H9 (cell line): ENCODE results near the gene MTA2. TPM values are rescaled to one million over a fixed set of nuclear protein-coding genes. Genes with fewer than 3 reads are reported as not detected.

Experiments
- DNase-seq: peaks from one replicate; pipeline ENCODE4 v3.0.0-alpha.2; 2017
- H2AFZ ChIP-seq: one replicate; pipeline ENCODE4 v1.6.1; 2013; ENCODE audit warnings: mild to moderate bottlenecking, low read length, control low read depth, moderate library complexity
- H2AK5ac ChIP-seq: 2 replicates; pipeline ENCODE4 v1.6.1; 2013; ENCODE audit warnings: low read length, control low read depth, mixed read lengths; ENCODE audit not compliant: insufficient read length
- H2BK120ac ChIP-seq: one replicate; pipeline ENCODE4 v1.6.1; 2013; ENCODE audit warnings: low read depth, mild to moderate bottlenecking, low read length, control low read depth, inconsistent platforms; ENCODE audit not compliant: poor library complexity, severe bottlenecking
- H2BK12ac ChIP-seq: 2 replicates; pipeline ENCODE4 v1.6.1; 2013; ENCODE audit warnings: low read length, control low read depth, mixed read lengths, low read depth; ENCODE audit not compliant: insufficient read length
- H2BK15ac ChIP-seq: 2 replicates; pipeline ENCODE4 v1.6.1; 2013; ENCODE audit warnings: low read depth, low read length, control low read depth
- H2BK20ac ChIP-seq: one replicate; pipeline ENCODE4 v1.6.1; 2013; ENCODE audit warnings: low read depth, mild to moderate bottlenecking, low read length, control low read depth, inconsistent platforms; ENCODE audit not compliant: poor library complexity, severe bottlenecking
- H2BK5ac ChIP-seq: 2 replicates; pipeline ENCODE4 v1.6.1; 2013; ENCODE audit warnings: low read length, control low read depth, mixed read lengths; ENCODE audit not compliant: insufficient read length
- H3K14ac ChIP-seq: 2 replicates; pipeline ENCODE4 v1.6.1; 2013; ENCODE audit warnings: low read length, control low read depth; ENCODE audit not compliant: insufficient read depth
- H3K18ac ChIP-seq: 2 replicates; pipeline ENCODE4 v1.6.1; 2013; ENCODE audit warnings: low read depth, mild to moderate bottlenecking, mixed read lengths, low read length, control low read depth; ENCODE audit not compliant: insufficient read length
- H3K23ac ChIP-seq: 2 replicates; pipeline ENCODE4 v1.6.1; 2013; ENCODE audit warnings: low read length, control low read depth, mixed read lengths, low read depth; ENCODE audit not compliant: insufficient read length
- H3K23me2 ChIP-seq: 2 replicates; pipeline ENCODE4 v1.6.1; 2013; ENCODE audit warnings: low read depth, mild to moderate bottlenecking, mixed read lengths, low read length, control low read depth; ENCODE audit not compliant: insufficient read length, poor library complexity, severe bottlenecking
- H3K27ac ChIP-seq: 2 replicates; pipeline ENCODE4 v1.5.1; 2013; ENCODE audit warnings: low read length, control low read depth, mixed read lengths, low read depth; ENCODE audit not compliant: insufficient read length
- H3K27me3 ChIP-seq: 2 replicates; pipeline ENCODE4 v1.6.1; 2013; ENCODE audit warnings: low read length, control low read depth, inconsistent platforms; ENCODE audit not compliant: insufficient read depth
- H3K4ac ChIP-seq: 2 replicates; pipeline ENCODE4 v1.6.1; 2013; ENCODE audit warnings: low read depth, mild to moderate bottlenecking, control low read depth, inconsistent platforms, low read length, moderate library complexity
- H3K4me1 ChIP-seq: 2 replicates; pipeline ENCODE4 v1.6.1; 2013; ENCODE audit warnings: low read length, control low read depth, inconsistent platforms; ENCODE audit not compliant: insufficient read depth
- H3K4me2 ChIP-seq: 2 replicates; pipeline ENCODE4 v1.6.1; 2013; ENCODE audit warnings: low read length, control low read depth, mixed read lengths; ENCODE audit not compliant: insufficient read length, insufficient read depth
- H3K56ac ChIP-seq: 2 replicates; pipeline ENCODE4 v1.6.1; 2013; ENCODE audit warnings: low read depth, mild to moderate bottlenecking, mixed read lengths, low read length, control low read depth; ENCODE audit not compliant: insufficient read length
- H3K79me1 ChIP-seq: 2 replicates; pipeline ENCODE4 v1.6.1; 2013; ENCODE audit warnings: low read depth, mild to moderate bottlenecking, moderate library complexity, low read length, control low read depth, inconsistent platforms; ENCODE audit not compliant: insufficient read depth, poor library complexity, severe bottlenecking
- H3K79me2 ChIP-seq: 2 replicates; pipeline ENCODE4 v1.6.1; 2013; ENCODE audit warnings: low read length, control low read depth, inconsistent platforms; ENCODE audit not compliant: insufficient read depth
- H3K9ac ChIP-seq: 2 replicates; pipeline ENCODE4 v1.6.1; 2013; ENCODE audit warnings: low read length, control low read depth, mixed read lengths; ENCODE audit not compliant: insufficient read length; ENCODE audit errors: extremely low read depth
- H3K9me3 ChIP-seq: one replicate; pipeline ENCODE4 v1.6.1; 2013; ENCODE audit warnings: low read depth, low read length, inconsistent platforms; ENCODE audit not compliant: control insufficient read depth
- H3T11ph ChIP-seq: one replicate; pipeline ENCODE4 v1.6.1; 2013; ENCODE audit warnings: mild to moderate bottlenecking, low read length, control low read depth, inconsistent platforms
- H4K20me1 ChIP-seq: one replicate; pipeline ENCODE4 v1.6.1; 2013; ENCODE audit not compliant: control insufficient read depth, insufficient read length, insufficient read depth
- H4K5ac ChIP-seq: 2 replicates; pipeline ENCODE4 v1.6.1; 2013; ENCODE audit warnings: low read depth, mild to moderate bottlenecking, mixed read lengths, low read length, control low read depth; ENCODE audit not compliant: insufficient read length
- H4K8ac ChIP-seq: replicated peaks from 2 replicates; pipeline ENCODE4 v1.6.1; 2013; ENCODE audit warnings: low read length, control low read depth, mixed read lengths, low read depth; ENCODE audit not compliant: insufficient read length
- H4K91ac ChIP-seq: 2 replicates; pipeline ENCODE4 v1.6.1; 2013; ENCODE audit warnings: low read depth, mild to moderate bottlenecking, moderate library complexity, mixed read lengths, low read length, control low read depth; ENCODE audit not compliant: insufficient read length
- H3K27ac Mint-ChIP-seq, 3 experiments: 2 replicates in 2 of 3; 3 replicates in 1 of 3; pipeline ENCODE4 v1.8.0; 2020 to 2021; ENCODE audit warnings: mixed read lengths in 3 of 3, mild to moderate bottlenecking in 1 of 3, moderate library complexity in 1 of 3
- H3K27me3 Mint-ChIP-seq: 2 replicates; pipeline ENCODE4 v1.8.0; 2021; ENCODE audit warnings: low read depth, mild to moderate bottlenecking, moderate library complexity, mixed read lengths
- H3K36me3 Mint-ChIP-seq, 3 experiments: 2 replicates in 2 of 3; 3 replicates in 1 of 3; pipeline ENCODE4 v1.8.0; 2020 to 2021; ENCODE audit warnings: low read depth in 3 of 3, mixed read lengths in 3 of 3; ENCODE audit not compliant: insufficient read depth in 1 of 3
- H3K4me1 Mint-ChIP-seq, 2 experiments: 2 replicates each; pipeline ENCODE4 v1.8.0; 2020; ENCODE audit warnings: mixed read lengths in 2 of 2
- H3K4me3 Mint-ChIP-seq, 2 experiments: 2 replicates in 1 of 2; 3 replicates in 1 of 2; pipeline ENCODE4 v1.8.0; 2020 to 2021; ENCODE audit warnings: mild to moderate bottlenecking in 2 of 2, mixed read lengths in 2 of 2, moderate library complexity in 1 of 2
- H3K9me3 Mint-ChIP-seq, 2 experiments: 2 replicates in 1 of 2; 3 replicates in 1 of 2; pipeline ENCODE4 v1.8.0; 2020; ENCODE audit warnings: mild to moderate bottlenecking in 2 of 2, mixed read lengths in 2 of 2, moderate library complexity in 1 of 2
- CTCF ChIP-seq: fragments of 200-600 bp; sonication (generic); conservative IDR thresholded peaks from 3 replicates; pipeline ENCODE4 v1.8.0; 2021; ENCODE audit warnings: antibody characterized with exemption, mild to moderate bottlenecking
- WGBS: extraction: QIAGEN DNeasy Blood & Tissue Kit; methylation state at CpG from one replicate; pipeline ENCODE4 v1.1.7; 2013; ENCODE audit warnings: missing lambda C conversion rate, low lambda C conversion rate, mixed read lengths; ENCODE audit not compliant: insufficient read length; ENCODE audit errors: extremely low coverage; 5-methylcytosine and 5-hydroxymethylcytosine counted together
- total RNA-seq: library from RNA; stranded (reverse); gene quantifications from 2 replicates; pipeline ENCODE4 v1.2.1, GENCODE V29; 2021

MTA2 gene
- total RNA-seq, 1 experiment from 2014 or later = 143 TPM

GRCh38 chr11:62575837-62576236 lies 25.8 kb downstream of the MTA2 start:
- Histone ChIP-seq H3K18ac (no peak overlapping the region), H4K20me1 (no peaks in the 10 kb centered on the region), H3K4me1 (no peaks in the 10 kb centered on the region), H3K23ac (no peak overlapping the region), H3K9ac (no peak overlapping the region), H2BK120ac (no peak overlapping the region), H4K91ac (no peak overlapping the region), H4K5ac (no peak overlapping the region), H3K79me1 (peaks cover 8% of the 10 kb centered on the region), H3K4me2 (no peak overlapping the region), H4K8ac (no peak overlapping the region), H3K9me3 (no peaks in the 10 kb centered on the region), H3K27ac (no peak overlapping the region), H3T11ph (no peak overlapping the region), H2BK15ac (no peak overlapping the region), H2BK20ac (no peak overlapping the region), H3K56ac (no peak overlapping the region), H3K4ac (no peak overlapping the region), H3K27me3 (no peaks in the 10 kb centered on the region), H2AK5ac (no peak overlapping the region), H3K79me2 (peaks cover 12% of the 10 kb centered on the region; the same call in 1 of the 2 replicates), H2AFZ (no peak overlapping the region), H3K14ac (no peak overlapping the region), H3K23me2 (peaks cover 13% of the 10 kb centered on the region), H2BK5ac (no peak overlapping the region), H2BK12ac (no peak overlapping the region)
- DNase-seq = no peak
- Mint-ChIP-seq H3K9me3 (no peaks in the 10 kb centered on the region), H3K27ac (peak overlapping the region in 1 of 3 experiments; percentile 2; a peak in 2 of 7 replicates), H3K4me1 (peaks cover 31 to 36% of the 10 kb centered on the region in 2 experiments), H3K4me3 (peak overlapping the region; percentile 72 to 99; a peak in 3 of 5 replicates), H3K36me3 (peaks cover 32 to 63% (median 56%) of the 10 kb centered on the region in 3 experiments), H3K27me3 (no peaks in the 10 kb centered on the region)
- WGBS = no CpG with 5 or more reads among the region's 14 CpGs
- no peak for TF ChIP-seq CTCF
